HG02981 (cell line): ENCODE results near the gene MGAT5B.

Experiments used
- ATAC-seq: cut with Tn5 transposase; IDR thresholded peaks from one replicate; pipeline ENCODE4 v1.9.1; 2021; ENCODE audit warnings: mild to moderate bottlenecking, moderate library complexity; ENCODE audit not compliant: unreplicated experiment

Gene MGAT5B

DNA sequence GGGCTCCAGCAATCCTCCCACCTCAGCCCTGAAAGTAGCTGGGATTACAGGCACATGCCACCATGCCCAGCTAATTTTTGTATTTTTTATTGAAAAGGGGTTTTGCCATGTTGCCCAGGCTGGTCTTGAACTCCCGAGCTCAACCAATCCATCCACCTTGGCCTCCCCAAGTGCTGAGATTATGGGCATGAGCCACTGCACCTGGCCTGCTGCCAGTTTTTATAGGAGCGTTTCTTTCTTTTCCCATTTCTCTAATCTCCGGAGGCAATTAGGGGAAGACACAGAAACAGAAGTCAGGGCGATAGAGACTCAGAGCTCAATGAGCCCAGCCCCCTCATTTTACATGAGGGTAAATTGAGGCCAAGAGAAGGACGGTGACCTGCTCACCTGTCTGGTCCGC lies 10.4 kb downstream of the MGAT5B start:
- no peak for ATAC-seq

DNA sequence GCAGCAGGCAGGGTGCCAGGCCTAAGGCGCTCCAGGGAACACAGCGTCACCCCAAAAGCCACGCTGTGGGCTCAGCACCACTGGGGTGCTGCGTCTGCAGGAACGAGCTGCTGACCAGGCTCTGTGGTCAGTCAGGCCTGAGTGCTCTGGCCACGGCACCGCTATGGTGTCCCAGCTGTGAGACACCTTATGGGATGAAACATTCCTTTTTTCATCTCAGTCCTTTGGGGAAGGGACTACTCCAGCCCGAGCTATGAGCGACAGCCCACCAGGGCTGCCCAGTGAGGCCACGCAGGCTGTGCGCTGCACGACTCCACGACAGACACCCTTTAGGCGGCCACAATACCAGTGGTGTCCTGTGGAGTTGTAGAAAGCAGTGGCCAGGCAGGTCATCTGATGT lies 11.1 kb downstream of the MGAT5B start:
- no peak for ATAC-seq

DNA sequence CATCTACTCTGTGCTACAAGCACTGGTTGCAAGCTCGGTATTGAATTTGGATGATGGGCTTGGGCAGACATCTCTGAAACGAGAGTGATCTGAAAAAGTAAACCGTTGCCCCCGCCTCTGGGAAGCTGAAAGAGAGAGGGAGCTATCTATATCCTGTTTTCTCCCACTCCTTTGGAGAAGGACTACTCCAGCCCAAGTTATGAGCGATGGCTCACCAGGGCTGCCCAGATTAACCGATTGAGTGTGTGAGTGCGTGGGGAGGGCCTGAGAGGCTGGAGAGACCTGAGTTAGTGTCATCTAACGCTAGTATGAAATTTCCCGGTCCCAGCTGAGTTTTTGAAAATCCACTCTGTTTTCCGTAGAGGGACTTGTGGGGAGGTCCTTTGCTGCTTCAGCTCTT lies 11.5 kb downstream of the MGAT5B start:
- ATAC-seq, result no peak

DNA sequence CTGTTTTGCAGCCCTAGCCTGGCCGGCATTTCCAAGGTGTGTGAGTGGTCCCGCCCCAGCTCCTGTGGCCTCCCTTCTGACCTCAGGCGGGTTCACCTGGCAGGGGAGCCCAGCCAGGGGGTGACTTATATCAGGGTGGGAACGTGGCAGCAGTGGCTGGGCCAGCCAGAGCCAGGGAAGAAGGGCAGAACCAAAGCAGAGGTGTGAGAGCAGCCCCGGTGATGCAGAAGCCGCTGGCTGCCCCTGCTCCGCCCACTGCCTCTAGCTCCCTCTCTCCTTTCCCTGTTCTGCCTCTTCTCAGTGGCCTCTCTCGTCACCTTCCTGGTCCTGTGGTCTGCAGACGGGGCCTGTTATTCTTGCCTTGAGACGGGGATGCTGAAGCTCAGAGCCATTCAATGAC lies 12.1 kb downstream of the MGAT5B start:
- ATAC-seq, result no peak

DNA sequence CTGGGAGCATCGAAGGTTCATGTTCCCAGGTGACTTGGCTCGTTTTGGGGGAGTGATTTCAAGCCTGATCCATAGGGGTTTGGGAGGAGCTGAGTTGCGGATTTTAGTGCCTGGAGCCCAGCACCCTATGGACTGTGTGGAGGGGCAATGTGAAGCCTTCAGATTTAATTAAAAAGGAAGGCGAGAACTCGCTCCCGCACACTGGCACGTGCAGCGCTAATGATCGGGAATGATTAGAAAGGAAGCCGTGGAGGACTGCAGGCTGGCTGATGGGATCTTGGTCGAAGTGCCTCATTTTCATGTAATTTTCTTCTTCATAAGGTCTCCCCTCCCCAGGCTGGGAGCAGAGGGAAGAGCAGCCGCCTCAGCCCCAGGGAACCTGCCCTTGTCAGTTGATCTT lies 12.8 kb downstream of the MGAT5B start:
- ATAC-seq, result no peak

DNA sequence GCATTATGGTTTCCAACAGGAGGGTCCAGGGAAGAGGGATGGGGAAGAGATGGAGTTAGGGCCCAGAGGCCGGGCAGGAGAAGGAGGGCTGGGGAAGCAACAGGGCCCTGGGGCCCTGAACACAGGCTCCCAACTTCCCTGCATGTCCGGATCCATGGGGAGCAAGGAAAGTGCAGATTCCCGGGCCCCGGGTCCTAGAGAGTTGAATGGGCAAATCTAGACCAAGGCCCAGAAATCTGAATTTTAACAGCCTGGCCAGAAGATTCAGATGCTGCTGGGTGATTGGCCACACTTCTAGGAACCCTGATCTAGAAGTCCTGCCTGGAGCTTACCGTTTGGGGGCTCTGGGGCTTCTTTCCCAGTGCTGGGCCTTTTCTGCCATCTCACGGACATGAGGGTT lies 13.2 kb downstream of the MGAT5B start:
- ATAC-seq, result no peak

DNA sequence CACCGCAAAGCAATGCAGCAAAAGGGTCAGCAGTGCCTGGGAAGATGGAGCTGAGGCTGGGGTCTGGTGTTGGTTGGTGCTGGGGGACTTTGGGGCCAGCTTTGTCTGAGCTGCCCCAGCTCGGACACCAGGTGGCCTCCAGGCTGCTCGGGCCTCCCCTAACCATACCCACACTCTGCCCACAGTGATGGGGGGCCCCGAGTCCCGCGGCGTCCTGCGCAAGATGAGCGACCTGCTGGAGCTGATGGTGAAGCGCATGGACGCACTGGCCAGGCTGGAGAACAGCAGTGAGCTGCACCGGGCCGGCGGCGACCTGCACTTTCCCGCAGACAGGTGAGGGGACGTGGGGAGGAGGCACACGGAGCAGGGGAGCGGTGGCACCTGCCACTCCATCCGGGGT lies 13.8 kb downstream of the MGAT5B start:
- no peak for ATAC-seq

DNA sequence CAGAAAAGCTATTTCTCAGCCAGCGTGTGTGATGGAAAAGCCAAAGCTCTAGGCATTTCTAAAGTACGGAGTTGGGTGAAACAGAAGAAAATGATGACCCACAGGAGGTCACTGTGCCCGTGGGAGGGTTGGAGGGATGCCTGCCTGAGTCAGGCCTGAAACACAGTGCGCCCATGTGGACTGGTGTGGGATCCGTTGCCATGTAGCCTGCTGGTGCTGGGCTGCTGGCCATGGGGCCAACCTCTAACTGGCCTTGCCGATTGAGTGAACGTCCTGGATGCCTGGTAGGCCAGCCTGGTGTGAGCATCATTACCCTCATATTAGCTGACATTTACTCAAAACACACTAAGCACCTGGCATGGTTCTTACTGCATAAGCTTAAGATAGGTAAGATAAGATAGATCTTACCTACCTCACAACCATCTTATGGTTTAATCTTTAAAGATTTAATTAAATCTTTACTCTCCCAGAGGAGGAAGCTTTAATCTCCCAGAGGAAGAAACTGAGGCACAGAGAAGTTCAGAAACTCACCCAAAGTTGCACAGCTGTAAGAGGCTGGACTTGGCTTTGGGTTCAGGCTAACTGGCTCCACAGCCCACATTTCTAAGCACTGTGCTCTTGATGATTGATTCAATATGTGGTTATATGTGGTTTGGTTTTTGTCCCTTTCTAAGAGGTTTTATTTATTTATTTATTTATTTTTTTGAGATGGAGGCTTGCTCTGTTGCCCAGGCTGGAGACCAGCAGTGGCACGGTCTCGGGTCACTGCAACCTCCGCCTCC lies 15.7 kb downstream of the MGAT5B start:
- ATAC-seq, result no peak

DNA sequence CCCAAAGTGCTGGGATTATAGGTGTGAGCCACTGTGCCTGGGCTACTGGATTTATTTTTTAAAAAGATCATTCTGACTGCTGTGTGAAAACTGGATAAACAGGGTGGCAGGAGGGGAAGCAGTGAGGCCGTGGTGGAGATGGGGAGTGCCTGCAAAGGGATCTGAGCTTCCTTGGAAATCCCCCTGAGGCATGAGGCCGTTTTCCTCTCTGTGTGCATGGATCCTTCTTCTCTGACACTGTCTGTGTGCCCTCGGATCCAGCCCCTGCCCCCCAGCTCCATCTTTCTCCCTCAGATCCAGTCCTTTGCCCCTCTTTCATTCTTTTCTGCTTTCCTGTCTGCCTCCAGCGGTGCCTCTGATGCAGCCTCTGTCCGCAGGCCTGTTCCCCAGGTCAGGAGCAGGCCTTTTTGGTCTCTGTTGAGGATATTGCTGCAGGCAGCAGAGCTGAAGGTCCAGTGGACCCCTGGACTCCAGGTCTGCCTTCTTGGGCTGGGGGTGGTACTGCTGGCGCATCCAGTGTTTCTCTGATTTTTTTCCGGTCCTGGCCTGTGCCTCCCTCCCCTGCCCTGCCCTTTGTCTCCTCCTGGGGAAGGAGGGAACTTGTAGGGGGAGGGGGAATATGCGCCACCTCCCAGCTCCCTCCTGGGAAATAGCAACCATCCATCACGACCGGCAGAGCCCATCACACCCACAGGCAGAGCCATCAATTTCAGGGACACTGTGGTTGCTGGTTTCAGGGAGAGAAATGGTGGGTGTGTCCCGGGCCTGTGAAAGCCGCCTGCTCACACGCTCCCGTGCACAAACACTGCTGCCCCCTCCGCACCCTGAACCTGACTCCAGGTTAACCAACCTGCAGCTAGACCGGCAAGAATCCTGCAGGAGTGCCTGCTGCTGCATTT lies 17.0 kb downstream of the MGAT5B start:
- no peak for ATAC-seq

DNA sequence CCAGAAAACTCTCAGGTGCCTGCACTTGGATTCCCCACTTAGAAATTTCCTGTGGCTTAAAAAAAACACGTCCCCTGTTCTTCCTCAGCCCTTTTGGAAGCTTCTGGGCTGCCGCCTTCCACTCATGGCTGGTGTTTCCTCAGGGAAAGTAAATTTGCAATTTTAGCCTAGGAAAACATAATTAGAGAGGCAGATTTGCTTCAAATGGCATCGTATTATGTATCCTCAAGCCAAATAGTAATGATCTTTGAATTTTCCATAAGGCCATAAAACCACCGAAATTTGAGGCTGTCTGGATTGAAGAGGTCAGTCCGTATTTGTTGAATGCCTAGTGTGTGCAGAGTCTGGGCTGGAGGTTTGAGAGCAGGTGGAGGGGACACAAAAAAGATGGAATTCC lies 17.7 kb downstream of the MGAT5B start:
- ATAC-seq, result no peak

DNA sequence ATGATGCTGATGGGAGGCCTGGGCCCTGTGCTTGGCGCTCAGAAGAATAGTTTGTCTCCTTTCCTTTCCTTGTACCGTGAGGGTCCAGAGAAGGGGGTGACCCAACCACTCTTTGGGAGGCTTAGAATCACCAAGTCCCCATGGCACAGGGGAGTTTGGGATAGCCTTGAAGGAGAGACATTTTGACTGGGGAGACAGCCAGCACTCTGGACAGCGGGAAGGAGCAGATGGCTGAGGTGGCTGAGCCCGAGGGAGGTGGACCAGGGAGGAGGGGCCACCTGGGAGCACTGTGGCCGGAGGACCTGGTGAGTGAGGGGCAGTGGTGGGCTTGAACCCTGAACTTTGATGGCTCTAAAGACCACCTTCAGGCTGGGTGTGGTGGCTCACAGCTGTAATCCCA lies 18.2 kb downstream of the MGAT5B start:
- no peak for ATAC-seq

DNA sequence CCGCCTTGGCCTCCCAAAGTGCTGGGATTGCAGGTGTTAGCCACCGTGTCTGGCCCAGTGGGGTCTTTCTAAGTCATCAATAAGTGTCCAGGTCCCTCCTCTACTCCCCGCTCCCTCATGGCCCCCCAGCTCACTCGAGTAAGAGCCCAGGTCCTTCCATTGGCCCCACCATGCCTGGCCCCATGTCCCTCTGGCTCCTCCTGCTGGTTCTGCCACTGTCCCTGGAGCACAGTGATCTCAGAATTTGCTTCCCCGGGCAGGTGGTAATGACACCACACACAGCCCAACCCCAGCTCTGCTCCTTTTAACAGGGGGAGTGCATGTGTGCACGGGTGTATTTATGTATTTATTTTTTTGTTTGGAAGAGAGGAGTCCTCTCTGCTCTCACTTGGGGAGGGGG lies 19.6 kb downstream of the MGAT5B start:
- ATAC-seq, result no peak

DNA sequence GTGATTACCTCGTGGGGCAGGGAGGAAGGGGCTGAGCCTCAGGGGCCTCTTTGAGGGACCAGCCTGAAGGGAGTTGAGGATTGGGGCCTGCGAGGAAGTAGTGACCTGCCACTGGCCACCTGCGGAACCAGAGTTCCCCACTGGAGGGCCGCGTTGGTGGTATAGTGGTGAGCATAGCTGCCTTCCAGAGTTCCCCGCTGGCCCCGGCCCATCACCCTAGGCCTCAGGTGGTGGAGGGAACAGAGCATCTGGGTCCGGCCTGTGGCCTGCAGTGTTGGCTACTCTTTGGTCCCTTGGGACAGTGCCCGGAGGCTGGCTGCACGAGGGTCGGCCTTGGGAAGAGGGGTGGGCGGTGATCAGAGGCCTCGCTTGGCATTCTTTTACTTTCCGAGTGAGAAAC lies 20.5 kb downstream of the MGAT5B start:
- no peak for ATAC-seq

DNA sequence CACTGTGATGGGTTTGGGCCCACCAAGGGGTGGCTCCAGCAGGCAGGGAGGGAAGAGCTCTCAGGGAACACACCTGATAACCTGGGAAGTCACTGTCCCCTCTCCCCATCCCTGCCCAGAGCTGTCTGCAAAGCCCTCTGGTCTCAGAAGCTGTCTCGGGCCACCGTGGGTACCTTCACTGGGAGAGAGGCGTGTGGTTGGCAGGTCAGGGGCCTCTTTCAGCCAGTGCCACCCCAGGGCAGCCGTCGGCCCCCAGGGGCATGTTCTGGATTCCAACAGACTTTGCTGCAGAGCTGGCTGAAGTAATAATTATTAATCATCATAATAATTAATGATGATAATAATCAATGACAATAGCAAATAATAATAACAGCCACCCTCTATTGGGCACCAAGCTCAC lies 21.1 kb downstream of the MGAT5B start:
- no peak for ATAC-seq

DNA sequence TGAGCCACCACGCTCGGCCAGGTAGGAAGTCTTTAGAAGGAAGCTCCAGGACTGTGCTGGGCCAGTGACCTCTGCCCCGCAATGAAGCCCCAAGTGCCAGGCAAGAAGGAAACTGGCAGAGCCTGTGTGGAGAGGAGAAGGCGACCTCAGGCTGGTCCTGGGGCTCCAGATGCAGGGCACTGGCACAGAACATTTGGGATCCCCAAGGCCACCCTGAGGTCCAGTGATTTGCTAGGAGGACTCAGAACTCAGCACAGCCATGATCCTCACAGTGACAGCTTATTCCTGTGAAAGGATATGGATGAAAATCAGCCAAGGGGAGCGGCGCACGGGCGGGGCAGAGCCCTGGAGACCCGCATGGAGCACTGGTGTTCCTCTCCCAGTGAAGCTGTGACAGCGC lies 24.1 kb downstream of the MGAT5B start:
- no peak for ATAC-seq

DNA sequence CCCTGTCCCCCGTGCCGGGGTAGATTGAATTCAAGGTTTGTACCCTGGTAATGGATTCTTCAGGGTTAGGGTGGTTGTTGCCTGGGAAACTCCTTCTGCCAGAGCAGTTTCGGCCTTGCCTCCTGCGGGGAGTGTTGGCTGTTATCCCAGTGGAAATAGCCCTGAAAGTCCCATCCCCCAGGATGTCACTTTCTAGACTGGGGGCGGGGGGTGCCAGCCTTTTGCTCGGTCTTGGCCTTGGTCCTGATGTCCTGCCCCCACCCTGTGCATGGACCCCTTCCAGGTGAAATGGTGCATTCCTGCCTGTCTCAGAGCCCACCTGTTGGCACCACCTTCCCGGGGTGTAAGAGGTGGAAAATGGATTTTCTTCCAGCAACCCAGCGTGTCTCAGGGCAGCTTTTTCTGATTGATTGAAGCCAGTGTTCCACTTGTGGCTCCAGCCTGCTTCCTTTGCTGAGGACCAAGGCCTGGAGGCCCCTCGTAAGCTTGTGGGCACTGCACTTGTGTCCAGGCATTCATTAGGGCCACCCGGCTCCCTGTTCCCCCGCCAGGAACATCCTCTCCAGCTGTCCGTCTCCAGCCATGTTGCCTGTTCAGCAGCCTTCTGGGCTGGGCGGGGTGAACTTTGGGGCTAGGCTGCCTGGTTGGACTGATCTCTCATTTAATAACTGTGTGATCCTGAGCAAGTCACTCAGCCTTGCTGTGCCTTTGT lies 25.6 kb downstream of the MGAT5B start:
- ATAC-seq, result no peak

DNA sequence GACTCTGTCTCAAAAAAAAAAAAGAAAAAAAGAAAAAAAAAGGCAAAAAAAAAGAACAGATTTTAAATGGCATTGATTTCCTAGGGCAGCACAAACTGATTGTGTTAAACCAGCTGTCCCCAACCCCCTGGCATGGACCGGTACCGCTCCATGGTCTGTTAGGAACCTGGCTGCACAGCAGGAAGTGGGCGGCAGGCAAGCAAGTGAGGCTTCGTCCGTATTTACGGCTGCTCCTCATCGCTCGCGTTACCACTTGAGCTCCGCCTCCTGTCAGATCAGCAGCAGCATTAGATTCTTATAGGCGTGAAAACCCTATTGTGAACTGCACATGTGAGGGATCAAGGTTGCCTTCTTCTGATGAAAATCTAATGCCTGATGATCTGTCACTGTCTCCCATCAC lies 26.6 kb downstream of the MGAT5B start:
- ATAC-seq, result no peak

DNA sequence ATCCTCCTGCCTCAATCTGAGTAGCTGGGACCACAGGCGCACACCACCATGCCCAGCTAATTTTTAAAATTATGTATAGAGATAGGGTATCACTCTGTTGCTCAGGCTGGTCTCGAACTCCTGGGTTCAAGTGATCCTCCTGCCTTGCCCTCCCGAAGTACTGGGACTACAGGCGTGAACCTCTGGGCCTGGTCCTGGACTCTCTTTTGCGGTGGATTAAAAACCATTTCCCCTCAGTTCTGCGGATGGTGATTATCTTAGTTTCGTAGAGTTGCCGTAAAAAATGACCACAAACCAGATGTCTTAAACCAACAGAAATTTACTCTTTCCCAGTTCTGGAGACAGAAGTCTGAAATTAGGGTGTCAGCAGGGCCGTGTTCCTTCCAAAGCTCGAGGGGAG lies 28.8 kb downstream of the MGAT5B start:
- no peak for ATAC-seq

DNA sequence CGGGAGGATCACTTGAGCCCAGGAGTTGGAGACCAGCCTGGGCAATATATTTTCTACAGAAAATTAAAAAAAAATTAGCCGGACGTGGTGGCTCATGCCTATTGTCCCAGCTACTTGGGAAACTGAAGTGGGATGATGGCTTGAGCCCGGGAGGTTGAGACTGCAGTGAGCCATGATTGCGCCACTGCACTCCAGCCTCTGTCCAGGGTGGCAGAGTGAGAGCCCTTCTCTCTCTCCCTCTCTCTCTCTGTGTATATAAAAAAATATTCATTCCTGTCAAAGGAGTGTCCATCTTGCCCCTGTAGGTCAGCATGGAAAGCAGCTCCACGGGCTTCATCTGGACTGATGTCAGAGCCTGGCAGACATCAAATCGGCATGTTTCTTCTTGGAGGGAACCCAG lies 31.2 kb downstream of the MGAT5B start:
- no peak for ATAC-seq

DNA sequence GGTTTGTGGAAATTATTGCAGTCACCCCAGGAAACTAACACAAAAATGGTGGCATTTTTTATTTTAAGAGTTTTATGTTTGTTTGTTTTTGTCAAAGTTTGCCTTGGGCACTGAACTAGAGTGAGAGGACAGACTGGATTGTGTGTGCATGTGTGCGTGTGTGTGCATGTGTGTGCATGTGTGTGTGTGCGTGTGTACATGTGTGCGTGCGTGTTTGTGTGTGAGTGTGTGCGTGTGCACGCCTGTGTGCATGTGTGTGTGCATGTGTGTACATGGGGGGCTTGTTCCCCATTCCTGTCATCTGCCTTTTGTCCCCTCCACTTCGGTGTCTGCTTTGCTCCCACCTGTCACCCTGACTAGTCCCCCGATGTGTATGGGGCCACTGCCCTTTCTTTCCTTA lies 32.5 kb downstream of the MGAT5B start:
- no peak for ATAC-seq

DNA sequence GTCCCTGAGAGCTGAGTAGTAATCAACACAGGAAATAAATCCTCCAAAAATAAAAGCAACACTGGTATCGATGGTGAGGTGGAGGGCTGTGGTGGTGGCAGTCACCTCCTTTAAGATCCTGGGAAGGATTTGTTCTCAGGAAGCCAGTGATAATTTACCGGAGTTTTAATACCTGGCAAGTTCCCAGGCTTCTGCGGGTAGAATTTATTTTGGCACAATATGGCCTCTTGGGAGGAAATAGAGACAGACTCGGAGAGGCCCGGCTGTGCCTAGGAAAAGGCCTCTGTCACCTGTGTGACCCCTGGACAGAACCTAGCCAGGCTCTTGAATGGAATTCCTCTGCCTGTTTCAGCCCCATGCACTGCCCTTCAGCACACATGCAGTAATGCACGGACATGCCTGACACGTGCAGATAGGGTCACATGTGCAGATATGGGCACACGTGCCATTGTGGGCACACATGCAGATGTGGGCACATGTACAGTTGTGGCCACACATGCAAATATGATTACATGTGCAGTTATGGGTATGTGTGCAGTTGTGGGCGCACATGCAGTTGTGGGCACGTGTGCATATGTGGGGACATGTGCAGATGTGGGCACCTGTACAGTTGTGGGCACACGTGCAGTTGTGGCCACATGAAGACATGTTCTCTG lies 33.5 kb downstream of the MGAT5B start:
- no peak for ATAC-seq
